GM03348 (cell line): ENCODE measurements around the gene CPNE9.
A peak's percentile ranks its signal among the peaks of the same experiment; 100 is the strongest.

ENCODE experiments used
- DNase-seq: peaks from one replicate; pipeline ENCODE4 v3.0.0; 2012; ENCODE audit warnings: low spot score

CPNE9 gene

DNA sequence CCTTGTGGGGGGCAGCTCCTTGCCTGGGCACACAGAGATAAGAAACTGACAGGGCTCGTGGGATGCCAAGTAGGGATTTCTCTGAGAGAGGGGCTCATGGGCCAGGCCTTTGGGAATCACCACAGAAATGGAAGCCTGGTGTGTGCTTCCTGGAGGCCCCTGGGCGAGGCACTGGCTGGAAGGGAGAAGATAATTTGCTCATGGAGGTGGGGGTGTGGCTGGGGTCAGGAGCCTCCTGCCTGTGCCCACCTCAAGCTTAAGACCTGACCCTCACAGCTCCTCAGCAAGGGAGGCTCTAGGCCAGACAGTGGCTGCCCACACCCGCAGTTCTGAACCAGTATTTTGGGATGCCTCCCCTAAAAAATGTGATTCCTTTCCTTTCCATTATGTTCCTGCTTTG, 16.9 kb upstream of the CPNE9 start:
- DNase-seq: no peak

DNA sequence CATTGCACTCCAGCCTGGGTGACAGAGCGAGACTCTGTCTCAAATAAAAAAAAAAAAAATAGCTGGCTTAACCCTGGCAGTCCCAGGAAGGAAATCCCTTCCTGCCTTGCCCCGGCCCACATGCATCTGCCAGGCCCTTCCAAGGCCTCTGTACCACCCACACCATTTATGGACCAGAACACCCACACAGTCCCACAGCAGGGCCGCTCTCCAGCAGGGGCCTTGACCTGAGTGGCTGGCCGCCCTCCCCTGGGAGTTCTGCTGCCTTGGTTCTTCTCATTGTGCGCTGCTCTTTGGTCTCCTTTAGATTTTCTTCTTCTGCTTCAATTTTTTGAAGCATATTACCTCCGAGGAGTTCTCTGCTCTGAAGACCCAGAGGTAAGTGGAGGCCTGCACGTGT, 16.1 kb upstream of the CPNE9 start:
- no peak for DNase-seq

DNA sequence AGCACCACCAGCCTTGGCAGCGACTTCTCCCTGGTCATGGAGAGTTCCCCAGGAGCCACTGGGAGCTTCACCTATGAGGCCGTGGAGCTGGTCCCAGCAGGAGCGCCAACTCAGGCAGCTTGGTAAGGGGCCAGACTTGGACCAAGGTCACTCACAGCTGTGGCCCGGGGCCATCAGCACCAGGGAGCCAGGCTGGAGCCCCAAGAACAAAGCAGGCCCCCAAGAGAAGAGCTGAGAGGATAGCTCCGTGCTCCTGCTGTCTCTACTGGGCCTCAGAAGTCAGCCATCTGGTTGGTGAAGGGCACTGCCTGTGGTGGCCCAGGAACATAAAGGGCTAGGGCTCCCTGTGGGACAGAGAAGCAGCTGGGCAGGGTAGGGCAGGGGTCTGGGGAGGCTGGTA, 14.7 kb upstream of the CPNE9 start:
- no peak for DNase-seq

DNA sequence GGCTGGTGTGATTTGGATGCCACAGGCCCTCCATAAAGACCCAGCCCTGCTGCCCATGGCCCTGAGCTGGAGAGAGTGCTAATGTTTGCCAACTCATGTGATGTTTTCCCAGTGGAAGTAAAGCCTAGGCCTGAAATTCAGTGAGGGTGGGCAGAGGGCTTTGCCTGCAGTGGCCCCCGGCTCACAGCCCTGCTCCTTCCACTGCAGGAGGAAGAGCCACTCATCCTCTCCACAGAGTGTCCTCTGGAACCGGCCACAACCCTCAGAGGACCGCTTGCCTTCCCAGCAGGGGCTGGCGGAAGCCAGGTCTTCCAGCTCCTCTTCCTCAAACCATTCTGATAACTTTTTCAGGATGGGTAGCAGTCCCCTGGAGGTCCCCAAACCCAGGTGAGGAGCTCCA, 13.9 kb upstream of the CPNE9 start:
- DNase-seq: no peak

DNA sequence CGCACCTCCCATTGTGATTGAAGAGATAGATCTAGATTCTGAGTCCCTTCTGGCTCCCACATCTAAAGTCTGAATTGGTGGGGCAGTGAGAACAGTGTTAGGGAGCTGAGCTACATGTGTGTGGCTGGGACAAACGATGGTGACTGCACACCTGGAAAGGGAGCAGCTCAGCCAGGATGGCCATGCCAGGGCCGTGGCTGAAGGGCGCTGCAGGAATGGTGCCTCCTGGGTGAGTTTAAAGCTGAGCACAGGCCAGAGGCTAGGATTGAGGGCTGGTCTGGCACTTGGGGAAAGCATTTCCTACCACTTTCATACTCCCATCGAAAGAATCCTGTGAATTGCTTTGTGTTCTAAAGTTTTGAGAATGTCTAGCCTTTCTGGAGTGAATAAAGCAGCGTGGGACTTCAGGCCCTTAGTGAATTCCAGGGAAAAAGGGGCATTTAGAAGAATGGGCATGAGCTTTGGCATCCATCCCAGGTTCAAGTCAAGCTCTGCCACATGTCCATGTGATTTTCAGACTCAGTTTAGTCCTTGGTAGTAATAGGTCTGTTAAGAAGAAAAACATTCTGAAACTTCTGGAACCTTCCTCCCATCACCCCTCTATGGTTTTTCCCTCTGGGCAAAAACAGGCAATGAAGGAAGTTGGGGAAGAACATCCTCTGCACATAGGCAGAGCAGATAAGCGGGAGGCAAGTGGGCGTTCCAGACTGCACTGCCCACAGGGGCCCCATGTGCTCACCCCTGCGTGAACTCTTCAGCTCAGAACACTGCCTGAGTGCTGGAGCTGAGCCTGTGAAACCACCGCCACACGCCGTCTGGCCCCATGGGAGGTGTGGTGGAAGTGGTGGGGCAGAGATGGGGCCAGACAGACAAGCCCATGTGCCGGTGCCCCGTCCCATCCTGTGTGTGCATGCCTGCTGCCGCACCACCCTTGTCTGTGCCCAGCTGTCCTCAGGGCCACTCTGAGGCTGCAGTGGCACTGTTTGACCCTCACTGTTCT, 12.9 kb upstream of the CPNE9 start:
- DNase-seq: no peak

DNA sequence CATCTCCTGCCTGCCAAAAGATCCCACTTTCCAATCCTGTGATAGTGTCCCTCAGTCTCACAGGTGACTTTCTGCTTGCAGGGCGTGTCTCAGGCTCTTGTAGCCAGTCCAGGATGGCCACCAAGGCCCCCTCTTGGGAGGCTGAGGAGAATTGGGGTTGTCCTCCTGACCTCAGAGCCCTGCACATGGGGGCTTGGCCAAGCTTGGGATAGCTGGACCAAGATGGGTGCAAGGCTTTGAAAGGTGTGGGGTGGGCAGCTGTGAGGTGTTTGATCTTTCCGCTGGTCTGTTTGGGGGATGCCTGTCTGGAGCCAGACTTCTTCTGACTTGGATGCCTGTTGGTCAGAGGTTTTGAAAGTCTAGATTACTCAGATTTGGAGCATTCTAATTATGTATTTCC, 12.0 kb upstream of the CPNE9 start:
- DNase-seq: no peak

DNA sequence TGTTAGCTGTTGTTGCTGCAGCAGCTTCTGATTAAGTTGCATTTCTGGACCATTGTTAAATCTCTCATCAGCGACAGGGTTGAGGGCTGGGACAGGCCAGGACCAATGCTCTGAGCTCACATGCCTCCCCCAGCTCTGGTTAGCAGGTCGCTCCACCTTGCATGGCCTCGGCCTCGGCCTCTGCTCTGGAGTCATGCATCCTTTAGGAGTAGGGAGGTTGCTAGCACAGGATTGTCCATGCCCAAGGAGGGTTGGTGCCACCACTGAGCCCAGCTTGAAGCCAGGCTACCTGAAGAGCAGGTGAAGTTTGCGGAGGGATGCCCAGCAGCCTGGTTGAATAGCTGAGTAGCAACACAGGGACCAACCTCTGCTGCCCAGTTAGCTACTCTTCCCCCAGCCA, 11.2 kb upstream of the CPNE9 start:
- DNase-seq: no peak

DNA sequence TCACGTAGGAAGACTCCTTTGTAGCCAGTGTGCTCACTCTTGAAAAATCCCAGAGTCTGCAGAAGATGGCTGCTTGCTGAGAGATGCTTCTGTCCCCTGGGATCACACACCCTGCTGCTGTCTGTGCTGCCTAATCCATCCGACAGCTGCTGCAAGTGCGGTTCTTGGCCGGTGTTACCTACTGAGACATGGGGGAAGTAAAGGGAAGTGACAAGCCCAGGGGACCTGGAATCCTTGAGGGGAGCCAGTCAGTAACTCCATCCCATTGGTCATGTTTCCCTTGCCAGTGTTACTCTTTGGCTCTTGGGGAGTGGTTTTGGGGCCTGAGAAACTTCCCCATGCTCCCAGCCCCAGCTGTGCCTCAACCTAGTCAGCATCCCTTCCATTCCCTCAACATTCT, 8.3 kb upstream of the CPNE9 start:
- no peak for DNase-seq

DNA sequence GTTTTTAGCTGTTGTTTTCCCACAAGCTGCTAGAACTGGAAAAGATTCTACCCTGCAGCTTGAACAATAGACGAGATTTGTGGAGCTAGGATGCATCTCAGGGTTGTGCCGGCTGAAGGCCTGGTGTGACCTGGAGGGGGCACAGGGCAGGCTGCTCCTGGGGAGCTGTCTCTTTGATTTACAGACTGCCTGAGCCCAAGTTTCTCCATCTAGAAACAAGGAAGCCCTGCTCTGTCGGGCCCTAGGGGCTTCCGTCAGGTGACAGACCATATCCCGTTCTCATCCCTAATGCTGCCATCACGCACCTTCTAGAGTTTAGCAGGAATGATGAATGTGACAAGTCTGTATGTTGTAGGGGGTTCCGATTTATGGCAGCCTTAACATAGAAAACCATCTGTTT, 7.9 kb upstream of the CPNE9 start:
- no peak for DNase-seq

DNA sequence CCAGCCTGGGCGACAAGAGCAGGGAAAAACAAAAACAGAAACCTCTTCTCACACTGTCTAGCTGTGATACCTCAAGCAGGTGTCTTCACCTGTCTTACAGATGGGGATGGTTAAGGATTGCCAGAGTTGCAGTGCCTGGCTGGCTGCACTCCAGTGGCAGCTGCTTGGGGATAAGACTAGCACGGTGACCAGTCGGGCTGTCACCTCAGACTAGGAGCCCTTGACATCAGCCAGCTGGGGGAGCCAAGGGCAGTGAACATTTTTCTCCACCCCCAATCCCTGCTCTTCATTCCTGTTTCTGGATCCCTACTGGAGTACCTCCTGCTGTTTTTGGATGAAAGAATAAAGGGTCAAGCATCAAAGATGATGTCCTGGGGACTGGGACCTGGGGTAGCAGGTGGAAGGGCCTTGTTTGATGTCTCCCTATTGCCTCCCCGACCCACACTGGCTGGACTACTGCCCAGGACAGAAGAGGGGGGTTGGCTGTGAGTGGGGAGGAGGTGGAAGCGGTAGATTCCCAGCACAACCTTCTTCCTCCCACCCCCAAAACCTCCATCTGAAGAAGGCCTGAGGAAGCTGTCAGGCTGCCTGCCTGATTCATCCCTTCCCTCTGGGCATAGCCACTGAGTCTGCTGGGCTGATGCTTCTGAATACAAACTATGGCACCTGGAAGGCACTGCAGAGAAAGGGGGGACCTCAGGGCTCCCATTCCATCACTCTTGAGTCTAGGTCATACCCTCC, 7.0 kb upstream of the CPNE9 start:
- no peak for DNase-seq

DNA sequence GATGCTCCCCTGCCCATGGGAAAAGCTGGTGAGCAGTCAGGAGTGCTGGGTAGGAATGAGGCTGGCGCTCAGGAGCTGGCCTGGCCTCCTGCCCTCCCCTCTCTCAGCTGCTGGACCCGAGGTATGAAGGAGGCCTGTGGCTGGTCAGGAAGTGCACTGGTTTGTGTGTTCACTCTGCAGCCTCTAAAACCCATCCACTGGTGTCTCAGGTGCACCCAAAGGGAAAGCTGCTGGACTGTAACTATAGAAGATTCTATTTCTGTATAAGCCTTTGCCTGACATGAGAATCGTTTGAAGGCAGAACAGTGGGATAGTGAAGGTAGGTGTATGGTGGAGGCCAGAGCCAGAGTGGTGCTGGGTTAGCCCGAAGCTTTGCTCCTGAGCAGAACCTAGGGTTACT, 5.7 kb upstream of the CPNE9 start:
- no peak for DNase-seq

DNA sequence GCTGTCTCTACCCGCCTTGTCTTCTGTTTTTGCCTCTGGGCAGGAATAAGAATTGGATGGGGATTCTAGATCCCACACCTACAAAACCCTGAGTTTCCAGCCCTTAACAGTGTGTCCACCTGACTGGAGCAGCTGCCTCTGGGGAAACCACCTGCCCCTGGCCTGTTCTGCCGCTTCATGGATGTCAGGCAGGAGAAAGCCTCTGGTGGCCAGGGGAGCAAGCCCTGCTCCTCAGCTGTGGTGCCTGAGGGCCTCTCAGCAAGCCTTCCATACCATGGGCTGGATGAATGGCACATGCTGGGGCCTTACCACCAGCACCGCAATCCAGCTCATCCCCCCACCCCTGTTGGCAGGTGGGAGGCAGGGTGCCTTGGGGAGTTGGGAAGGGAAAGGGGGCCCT, 5.3 kb upstream of the CPNE9 start:
- no peak for DNase-seq

DNA sequence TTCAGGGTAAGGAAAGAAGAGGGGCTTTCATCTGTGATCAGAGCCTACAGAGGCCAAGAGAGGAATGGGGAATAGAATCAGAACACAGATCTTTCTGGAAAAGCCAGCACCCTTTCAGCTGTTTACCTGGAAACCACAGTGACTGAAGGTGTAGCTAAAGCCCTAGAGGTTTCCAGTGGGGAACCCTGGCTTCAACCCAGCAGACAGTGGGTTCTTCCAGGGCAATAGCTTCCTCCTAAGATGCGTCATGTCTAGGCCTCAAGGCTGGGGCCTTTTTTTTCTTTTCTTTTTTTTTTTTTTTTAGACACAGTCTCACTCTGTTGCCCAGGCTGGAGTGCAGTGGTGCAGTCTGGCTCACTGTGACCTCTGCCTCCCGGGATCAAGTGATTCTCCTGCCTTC, 3.1 kb upstream of the CPNE9 start:
- DNase-seq: no peak

DNA sequence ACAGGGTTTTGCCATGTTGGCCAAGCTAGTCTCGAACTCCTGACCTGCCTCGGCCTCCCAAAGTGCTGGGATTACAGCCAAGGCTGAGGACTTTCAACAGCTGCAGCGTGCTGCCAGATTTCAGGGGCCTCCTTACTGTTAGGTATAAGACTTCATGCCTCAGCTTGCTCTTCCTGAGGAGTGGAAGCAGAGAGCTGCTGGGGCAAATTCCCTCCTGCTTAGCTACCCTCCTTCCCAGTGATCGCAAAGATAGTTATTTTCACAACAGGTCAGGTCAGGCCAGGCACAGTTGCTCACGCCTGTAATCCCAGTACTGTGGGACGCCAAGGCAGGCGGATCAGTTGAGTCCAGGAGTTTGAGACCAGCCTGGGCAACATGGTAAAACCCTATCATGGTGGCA, 2.6 kb upstream of the CPNE9 start:
- DNase-seq: no peak

DNA sequence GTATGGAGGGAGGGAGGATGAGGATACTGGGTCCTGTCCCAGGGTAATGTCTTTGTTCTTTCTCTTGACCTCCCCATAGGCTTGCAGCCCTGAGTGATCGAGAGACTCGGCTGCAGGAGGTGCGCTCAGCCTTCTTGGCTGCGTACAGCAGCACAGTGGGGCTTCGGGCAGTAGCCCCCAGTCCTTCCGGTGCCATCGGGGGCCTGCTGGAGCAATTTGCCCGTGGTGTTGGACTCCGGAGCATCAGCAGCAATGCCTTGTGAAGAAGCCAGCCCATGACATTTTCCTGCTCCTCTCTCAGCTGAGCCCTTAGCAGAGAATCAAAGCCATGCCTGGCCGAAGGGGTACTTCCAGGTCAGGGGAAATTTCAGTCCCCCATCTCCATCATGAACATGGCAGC, 1.9 kb upstream of the CPNE9 start:
- DNase-seq: no peak

DNA sequence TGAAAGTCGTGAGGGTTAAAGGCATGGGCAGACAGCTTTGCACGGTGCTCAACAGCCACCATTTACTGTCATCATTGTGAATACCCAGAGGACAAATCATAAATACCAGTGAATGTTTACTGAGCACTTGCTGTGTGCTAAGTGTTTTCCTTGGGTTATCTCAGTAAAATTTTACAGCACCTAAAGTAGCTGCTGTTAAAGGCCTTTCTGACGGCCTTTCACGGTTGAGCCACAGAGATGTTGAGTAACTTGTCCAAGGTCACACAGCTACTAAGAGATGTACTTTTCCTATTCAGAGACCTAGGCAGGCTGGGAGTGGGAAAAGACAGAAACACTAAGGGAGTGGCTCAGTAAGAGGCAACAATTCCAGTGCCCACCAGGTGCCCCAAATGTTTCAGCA, 393 bp upstream of the CPNE9 start:
- DNase-seq: no peak

DNA sequence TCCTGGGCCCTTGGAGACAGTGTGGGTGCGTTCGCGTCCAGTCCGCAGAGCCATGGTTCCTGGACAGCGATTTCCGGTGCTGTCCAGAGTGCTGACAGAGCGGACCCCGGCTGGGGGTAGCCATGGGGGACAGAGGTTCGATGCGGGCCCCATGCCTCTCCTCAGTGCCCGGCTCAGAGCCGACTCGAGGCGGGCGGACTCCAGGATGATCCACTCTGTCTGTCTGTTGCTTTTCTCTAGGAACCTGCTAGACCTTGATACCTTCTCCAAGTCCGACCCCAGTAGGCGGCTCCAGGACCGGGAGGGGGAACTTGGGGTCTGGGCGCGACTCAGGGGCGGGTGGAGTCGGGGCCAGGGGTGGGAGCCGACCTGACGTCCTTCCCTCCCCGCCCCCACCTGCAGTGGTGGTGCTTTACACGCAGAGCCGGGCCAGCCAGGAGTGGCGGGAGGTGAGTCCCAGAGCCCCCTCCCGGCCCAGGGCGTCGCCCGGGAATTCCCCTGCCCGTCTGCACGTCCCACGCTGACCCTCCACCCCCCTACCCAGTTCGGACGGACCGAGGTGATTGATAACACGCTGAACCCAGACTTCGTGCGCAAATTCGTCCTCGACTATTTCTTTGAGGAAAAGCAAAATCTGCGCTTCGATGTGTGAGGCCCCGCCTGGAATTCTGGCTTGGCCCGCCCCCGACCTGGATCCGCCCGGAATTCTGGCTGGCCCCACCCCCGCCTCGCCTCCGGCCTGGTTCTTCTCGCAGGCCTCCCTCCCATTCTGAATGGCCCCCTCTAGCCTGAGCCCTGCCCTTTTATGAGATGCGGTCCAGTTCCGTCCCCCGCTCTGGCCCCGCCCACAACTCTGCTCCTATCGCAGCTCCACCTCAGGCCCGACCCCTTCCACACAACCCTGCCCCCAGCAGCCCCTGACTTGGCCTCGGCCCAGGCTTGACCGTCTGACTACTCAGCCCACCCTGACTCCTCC, 1.0 kb downstream of the CPNE9 start:
- DNase-seq: peak; percentile 76

DNA sequence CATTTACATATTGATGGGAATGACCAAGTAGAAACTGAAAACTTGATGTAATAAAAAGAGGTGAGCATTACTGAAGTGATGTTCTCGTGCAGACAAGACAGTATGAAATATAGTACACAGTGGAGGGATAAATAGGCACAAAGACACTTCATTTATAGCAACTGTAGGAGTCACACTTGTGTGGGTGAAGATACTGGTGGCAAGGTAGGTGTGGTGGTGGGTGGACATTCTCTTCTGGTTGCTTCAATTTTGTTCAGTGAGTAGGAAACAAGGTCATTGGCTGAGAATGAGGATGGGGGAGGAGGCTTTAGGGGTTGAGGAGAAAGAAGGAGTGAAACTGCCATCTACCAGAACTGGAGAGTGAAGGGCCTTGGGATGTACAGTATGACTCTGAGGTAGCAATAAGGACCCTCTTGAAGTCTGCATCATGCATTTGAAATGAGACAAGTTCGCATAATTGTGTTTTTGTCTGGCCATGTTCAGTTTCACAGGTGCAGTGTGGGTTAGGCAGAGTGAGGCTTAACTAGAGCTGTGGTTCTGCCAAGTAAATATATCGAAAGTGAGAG, 6.6 kb downstream of the CPNE9 start:
- DNase-seq: no peak

DNA sequence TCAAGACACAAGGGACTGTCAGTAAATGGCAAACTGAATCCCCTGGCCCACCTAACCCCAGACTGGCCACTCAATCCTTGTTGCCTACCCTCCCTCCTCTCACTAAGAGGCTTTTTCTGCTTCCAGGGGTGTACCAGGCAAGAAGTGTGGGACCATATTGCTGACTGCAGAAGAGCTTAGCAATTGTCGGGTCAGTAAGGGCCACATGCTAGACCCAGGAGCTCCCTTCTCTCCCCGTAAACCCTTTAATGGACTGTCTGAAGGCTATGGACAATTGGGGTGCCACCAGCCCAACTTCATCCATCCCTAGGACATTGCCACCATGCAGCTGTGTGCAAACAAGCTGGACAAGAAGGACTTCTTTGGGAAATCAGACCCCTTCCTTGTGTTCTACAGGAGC, 8.8 kb downstream of the CPNE9 start:
- no peak for DNase-seq

DNA sequence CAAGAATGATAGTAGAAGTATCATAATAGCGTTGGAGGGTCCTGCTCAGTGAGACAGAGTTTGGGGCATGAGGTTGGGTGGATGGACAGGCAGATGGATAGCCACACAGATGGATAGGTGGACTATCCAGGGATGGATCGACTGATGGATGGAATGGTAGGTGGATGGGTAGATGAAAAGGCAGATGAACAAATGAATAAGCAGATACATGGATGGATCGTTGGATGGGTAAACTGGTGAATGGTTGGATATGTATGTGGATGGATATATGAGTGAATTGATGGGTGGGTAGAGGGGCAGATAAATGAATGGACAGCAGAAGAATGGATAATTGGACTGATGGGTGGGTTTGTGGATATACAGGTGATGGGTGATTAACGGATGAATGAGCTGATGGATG, 9.5 kb downstream of the CPNE9 start:
- no peak for DNase-seq

DNA sequence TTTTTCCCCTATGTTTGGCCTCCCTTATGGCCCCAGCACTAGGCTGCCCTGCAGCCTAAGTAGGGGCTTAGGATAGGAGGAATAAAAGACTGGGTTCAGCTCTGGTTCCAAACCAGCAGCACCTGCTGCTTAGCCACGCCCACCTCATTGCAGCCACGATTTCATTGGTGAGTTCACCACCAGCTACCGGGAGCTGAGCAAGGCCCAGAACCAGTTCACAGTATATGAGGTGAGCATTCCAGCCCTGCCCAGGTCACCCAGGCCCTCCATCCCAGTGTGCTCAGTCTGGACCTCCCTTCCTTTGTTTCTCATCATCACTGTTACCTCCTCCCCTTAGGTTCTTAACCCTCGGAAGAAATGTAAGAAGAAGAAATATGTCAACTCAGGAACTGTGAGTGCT, 11.5 kb downstream of the CPNE9 start:
- DNase-seq: no peak
